Measurements from ENCODE around the gene KDM2A.

The KDM2A gene

DNA sequence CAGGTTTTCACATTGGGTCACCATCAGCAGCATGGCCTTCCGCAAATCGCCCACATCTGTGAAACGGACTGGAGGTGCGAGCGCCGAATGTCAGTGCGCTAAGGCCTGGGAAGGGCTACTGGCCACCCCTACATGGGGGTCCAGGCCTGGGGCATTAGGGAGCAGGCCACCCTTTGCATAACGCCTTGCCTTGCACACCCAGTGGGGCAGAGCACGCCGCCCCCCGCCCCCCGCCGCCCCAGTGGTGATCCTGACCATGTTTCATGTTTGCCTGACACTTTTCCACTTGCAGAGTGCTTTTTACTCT, 149.9 kb downstream of the KDM2A start:
- Histone ChIP-seq H3K4me3 (ENCODE audit: low read length in 2 of 2) (peak overlapping the region in 1 of 2 donors; percentile 84), H3K9me3 (ENCODE audit: control insufficient read depth in 2 of 2, low read length in 2 of 2) (no peaks in the 10 kb centered on the region), H3K27me3 (ENCODE audit: control insufficient read depth in 1 of 2, insufficient read depth in 2 of 2, low read length in 2 of 2) (no peaks in the 10 kb centered on the region), H3K9ac (ENCODE audit: low read length in 2 of 2) (no peak overlapping the region), H3K36me3 (ENCODE audit: control insufficient read depth in 2 of 2, insufficient read depth in 2 of 2, low read length in 2 of 2) (peaks cover 0 to 6% of the 10 kb centered on the region in 2 donors), H3K27ac (ENCODE audit: low read length) (peak overlapping the region; percentile 67), H3K4me1 (ENCODE audit: control insufficient read depth, insufficient read depth, low read length) (peaks cover 77% of the 10 kb centered on the region)

- H3K27me3 ChIP-seq (ENCODE audit: control insufficient read depth in 1 of 2, insufficient read depth in 2 of 2, low read length in 2 of 2), result no peaks in the 10 kb centered on the region
- peak overlapping the region; percentile 67 for H3K27ac ChIP-seq (ENCODE audit: low read length)
- peaks cover 82% of the 10 kb centered on the region for H3K4me1 ChIP-seq (ENCODE audit: control insufficient read depth, insufficient read depth, low read length)
- peak overlapping the region; percentile 26 to 84 for H3K4me3 ChIP-seq (ENCODE audit: low read length in 2 of 2)
- H3K9ac ChIP-seq (ENCODE audit: low read length in 2 of 2), result peak overlapping the region; percentile 36 to 47
- peaks cover 0 to 6% of the 10 kb centered on the region in 2 donors for H3K36me3 ChIP-seq (ENCODE audit: control insufficient read depth in 2 of 2, insufficient read depth in 2 of 2, low read length in 2 of 2)
- no peaks in the 10 kb centered on the region for H3K9me3 ChIP-seq (ENCODE audit: control insufficient read depth in 2 of 2, low read length in 2 of 2)
Measured at GRCh38 chr11:67269401-67270255, 150.6 kb downstream of the KDM2A start.

DNA sequence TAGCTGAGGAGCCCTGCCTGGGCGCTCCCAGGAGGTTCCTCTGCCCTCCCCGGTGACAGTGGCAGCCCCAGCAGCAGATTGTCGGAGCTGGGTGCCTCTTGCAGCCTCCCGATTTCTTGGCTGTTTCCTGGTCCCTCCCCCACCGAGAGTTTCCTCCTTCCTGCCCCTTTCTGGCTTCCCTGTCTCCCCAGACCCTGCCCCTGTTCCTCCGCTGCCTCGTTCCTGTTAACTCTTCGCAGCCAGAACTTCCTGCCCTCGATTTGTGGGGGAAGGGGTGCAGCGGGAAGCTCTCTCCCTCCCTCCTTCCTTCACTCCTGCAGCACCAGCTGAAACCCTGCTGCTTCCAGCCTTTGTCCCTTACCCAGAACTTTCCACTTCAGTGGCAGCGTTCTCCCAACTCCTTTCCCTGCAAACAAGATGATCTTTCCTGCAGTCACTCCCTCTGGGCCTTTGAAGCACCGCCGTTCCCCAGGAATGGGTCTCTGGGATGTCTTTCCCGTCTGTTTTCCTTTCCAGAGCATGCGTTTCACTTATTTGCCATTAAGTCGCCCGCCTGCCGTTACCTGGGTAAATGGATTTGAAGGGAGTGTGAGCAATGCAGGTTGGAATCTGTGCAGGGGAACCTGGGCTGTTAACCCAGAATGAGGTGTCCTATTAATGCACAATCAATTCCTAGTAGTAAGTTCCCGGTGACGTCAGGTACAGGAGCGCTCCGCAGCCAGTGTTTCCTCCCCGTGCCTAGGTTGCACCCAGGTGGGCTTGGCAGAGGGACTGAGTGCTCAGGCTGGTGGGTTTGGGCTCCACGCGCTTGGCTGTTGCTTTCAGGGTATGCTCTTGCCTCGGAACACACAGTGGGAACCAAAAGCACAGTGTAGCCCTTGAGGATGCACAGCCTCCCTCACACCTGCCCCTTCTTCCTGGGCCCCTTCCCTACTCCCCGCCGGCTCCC, 151.5 kb downstream of the KDM2A start:
- H3K4me3 ChIP-seq (ENCODE audit: low read length in 2 of 2), result peak overlapping the region; percentile 53 to 84
- H3K9ac ChIP-seq (ENCODE audit: low read length in 2 of 2), result peak overlapping the region; percentile 36 to 47
- no peaks in the 10 kb centered on the region for H3K27me3 ChIP-seq (ENCODE audit: control insufficient read depth in 1 of 2, insufficient read depth in 2 of 2, low read length in 2 of 2)
- no peaks in the 10 kb centered on the region for H3K9me3 ChIP-seq (ENCODE audit: control insufficient read depth in 2 of 2, low read length in 2 of 2)
- peak overlapping the region; percentile 67 for H3K27ac ChIP-seq (ENCODE audit: low read length)
- peaks cover 91% of the 10 kb centered on the region for H3K4me1 ChIP-seq (ENCODE audit: control insufficient read depth, insufficient read depth, low read length)
- H3K36me3 ChIP-seq (ENCODE audit: control insufficient read depth in 2 of 2, insufficient read depth in 2 of 2, low read length in 2 of 2), result peaks cover 0 to 6% of the 10 kb centered on the region in 2 donors

GRCh38 chr11:67271205-67271540, 152.1 kb downstream of the KDM2A start:
- Histone ChIP-seq H3K27me3 (ENCODE audit: control insufficient read depth in 1 of 2, insufficient read depth in 2 of 2, low read length in 2 of 2) (no peaks in the 10 kb centered on the region), H3K4me1 (ENCODE audit: control insufficient read depth, insufficient read depth, low read length) (peaks cover 91% of the 10 kb centered on the region), H3K27ac (ENCODE audit: low read length) (peak overlapping the region; percentile 55), H3K4me3 (ENCODE audit: low read length in 2 of 2) (peak overlapping the region in 1 of 2 donors; percentile 84), H3K36me3 (ENCODE audit: control insufficient read depth in 2 of 2, insufficient read depth in 2 of 2, low read length in 2 of 2) (peaks cover 0 to 6% of the 10 kb centered on the region in 2 donors), H3K9ac (ENCODE audit: low read length in 2 of 2) (no peak overlapping the region), H3K9me3 (ENCODE audit: control insufficient read depth in 2 of 2, low read length in 2 of 2) (no peaks in the 10 kb centered on the region)

GRCh38 chr11:67271541-67272284, 152.7 kb downstream of the KDM2A start:
- H3K4me1 ChIP-seq (ENCODE audit: control insufficient read depth, insufficient read depth, low read length), result peaks cover 95% of the 10 kb centered on the region
- H3K4me3 ChIP-seq (ENCODE audit: low read length in 2 of 2), result peak overlapping the region in 1 of 2 donors; percentile 84
- H3K27me3 ChIP-seq (ENCODE audit: control insufficient read depth in 1 of 2, insufficient read depth in 2 of 2, low read length in 2 of 2), result no peaks in the 10 kb centered on the region
- peak overlapping the region; percentile 55 for H3K27ac ChIP-seq (ENCODE audit: low read length)
- H3K9ac ChIP-seq (ENCODE audit: low read length in 2 of 2), result no peak overlapping the region
- H3K36me3 ChIP-seq (ENCODE audit: control insufficient read depth in 2 of 2, insufficient read depth in 2 of 2, low read length in 2 of 2), result peaks cover 0 to 6% of the 10 kb centered on the region in 2 donors
- no peaks in the 10 kb centered on the region for H3K9me3 ChIP-seq (ENCODE audit: control insufficient read depth in 2 of 2, low read length in 2 of 2)

DNA sequence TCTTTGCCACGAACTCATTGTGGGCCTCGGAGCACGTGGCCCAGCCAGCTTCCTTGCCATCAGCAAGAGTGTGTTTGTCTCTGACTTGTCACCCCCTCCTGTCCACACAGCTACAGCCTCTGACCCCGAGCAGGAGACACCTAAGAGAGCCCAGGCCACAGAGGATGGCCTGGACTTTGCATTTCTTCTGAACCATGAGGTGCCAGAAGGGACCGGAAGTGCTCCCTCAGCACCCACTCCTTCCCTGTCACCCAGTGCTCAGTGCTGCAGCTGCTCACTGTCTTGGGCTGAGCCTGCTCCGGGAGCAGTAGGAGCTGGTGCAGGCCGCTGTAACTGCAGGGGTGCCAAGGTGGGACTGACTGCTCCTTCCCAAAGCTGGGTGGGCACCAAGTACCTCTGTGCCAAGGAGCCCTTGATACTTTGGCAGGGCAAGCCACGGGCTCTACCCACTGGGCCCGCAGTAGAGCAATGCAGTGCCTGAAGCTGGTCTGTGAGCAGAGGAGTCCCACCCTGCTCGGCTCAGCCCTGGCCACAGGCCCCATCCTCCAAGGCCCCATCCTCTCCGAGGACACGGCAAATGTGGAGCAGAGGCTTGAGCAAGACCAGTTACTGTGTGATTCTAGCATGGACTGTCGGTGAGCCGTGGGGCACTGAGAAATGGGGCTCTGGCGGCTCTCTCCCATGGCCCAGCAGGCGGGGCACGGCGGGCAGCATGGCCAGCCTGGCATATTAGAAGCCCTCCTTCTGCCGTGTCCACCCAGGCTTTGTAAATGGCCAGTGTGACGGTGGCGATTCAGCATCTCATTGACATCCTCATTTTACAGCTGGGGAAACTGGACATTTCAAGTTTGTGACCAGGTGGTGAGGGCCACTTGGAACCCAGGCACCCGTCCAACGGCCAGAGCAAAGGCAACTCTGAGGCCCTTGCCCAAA, 153.5 kb downstream of the KDM2A start:
- peak overlapping the region in 1 of 2 donors; percentile 29 for H3K4me3 ChIP-seq (ENCODE audit: low read length in 2 of 2)
- H3K4me1 ChIP-seq (ENCODE audit: control insufficient read depth, insufficient read depth, low read length), result peaks cover 96% of the 10 kb centered on the region
- peak overlapping the region in 1 of 2 donors; percentile 36 for H3K9ac ChIP-seq (ENCODE audit: low read length in 2 of 2)
- peaks cover 0 to 6% of the 10 kb centered on the region in 2 donors for H3K36me3 ChIP-seq (ENCODE audit: control insufficient read depth in 2 of 2, insufficient read depth in 2 of 2, low read length in 2 of 2)
- H3K27ac ChIP-seq (ENCODE audit: low read length), result peak overlapping the region; percentile 55
- H3K9me3 ChIP-seq (ENCODE audit: control insufficient read depth in 2 of 2, low read length in 2 of 2), result no peaks in the 10 kb centered on the region
- H3K27me3 ChIP-seq (ENCODE audit: control insufficient read depth in 1 of 2, insufficient read depth in 2 of 2, low read length in 2 of 2), result no peaks in the 10 kb centered on the region

DNA sequence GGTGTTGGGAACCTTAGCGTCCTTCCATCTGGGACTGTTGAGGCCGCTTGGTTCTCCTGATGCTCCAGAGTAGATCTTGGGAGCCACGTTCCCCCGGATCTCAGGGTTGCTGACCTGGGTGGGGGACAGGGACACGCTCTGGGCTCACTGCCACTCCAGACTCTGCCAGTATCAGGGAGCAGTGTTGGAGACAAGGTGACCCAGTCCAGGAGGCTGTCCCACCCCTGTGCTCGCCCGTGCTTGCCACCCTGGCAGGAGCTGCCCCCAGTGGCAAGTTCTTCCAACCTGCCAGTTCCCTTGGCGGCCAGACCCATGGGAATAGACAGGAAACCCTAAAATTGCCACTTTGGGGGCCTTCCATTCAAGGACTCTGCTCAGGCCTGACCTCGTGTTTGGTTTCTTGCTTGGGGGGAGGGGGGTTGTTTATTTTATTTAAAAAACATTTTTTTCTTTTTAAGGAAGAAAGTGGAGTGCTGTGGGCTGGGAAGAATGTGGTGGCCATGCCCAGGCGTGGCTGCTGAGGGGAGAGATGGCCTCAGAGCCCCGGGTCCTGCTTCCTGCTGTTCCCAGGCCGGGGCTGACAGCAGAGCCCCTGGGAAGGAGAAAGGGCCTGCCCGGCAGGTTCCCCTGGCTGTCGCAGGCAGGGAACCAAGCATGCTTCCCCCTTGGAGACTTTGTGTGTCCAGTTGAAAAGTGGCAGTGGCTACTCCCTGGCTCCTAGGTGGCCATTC, 154.4 kb downstream of the KDM2A start:
- peaks cover 96% of the 10 kb centered on the region for H3K4me1 ChIP-seq (ENCODE audit: control insufficient read depth, insufficient read depth, low read length)
- no peaks in the 10 kb centered on the region for H3K9me3 ChIP-seq (ENCODE audit: control insufficient read depth in 2 of 2, low read length in 2 of 2)
- H3K27me3 ChIP-seq (ENCODE audit: control insufficient read depth in 1 of 2, insufficient read depth in 2 of 2, low read length in 2 of 2), result no peaks in the 10 kb centered on the region
- peak overlapping the region in 1 of 2 donors; percentile 29 for H3K4me3 ChIP-seq (ENCODE audit: low read length in 2 of 2)
- H3K36me3 ChIP-seq (ENCODE audit: control insufficient read depth in 2 of 2, insufficient read depth in 2 of 2, low read length in 2 of 2), result peaks cover 0 to 6% of the 10 kb centered on the region in 2 donors
- peak overlapping the region; percentile 55 for H3K27ac ChIP-seq (ENCODE audit: low read length)
- H3K9ac ChIP-seq (ENCODE audit: low read length in 2 of 2), result peak overlapping the region in 1 of 2 donors; percentile 13

- peaks cover 90% of the 10 kb centered on the region for H3K4me1 ChIP-seq (ENCODE audit: control insufficient read depth, insufficient read depth, low read length)
- H3K9me3 ChIP-seq (ENCODE audit: control insufficient read depth in 2 of 2, low read length in 2 of 2), result no peaks in the 10 kb centered on the region
- H3K4me3 ChIP-seq (ENCODE audit: low read length in 2 of 2), result peak overlapping the region in 1 of 2 donors; percentile 15
- H3K27me3 ChIP-seq (ENCODE audit: control insufficient read depth in 1 of 2, insufficient read depth in 2 of 2, low read length in 2 of 2), result no peaks in the 10 kb centered on the region
- no peak overlapping the region for H3K9ac ChIP-seq (ENCODE audit: low read length in 2 of 2)
- H3K27ac ChIP-seq (ENCODE audit: low read length), result peak overlapping the region; percentile 62
- peaks cover 8 to 16% of the 10 kb centered on the region in 2 donors for H3K36me3 ChIP-seq (ENCODE audit: control insufficient read depth in 2 of 2, insufficient read depth in 2 of 2, low read length in 2 of 2)
Measured at GRCh38 chr11:67274768-67275605, 155.9 kb downstream of the KDM2A start.
